CD8-positive, alpha-beta memory T cell (primary cell): ENCODE results near the gene ADORA1. TPM values are rescaled to one million over a fixed set of nuclear protein-coding genes. Genes with fewer than 3 reads are reported as not detected.

Source experiments
- CTCF ChIA-PET: fragments of 350-600 bp; sonication (Branson Sonifier 250); formaldehyde crosslinking; loops from one replicate; lab custom pipeline; 2021; ENCODE audit warnings: antibody characterized with exemption; lab: Charles Lee
- POLR2A ChIA-PET: fragments of 350-600 bp; sonication (Branson Sonifier 250); formaldehyde crosslinking; loops from one replicate; lab custom pipeline; 2021; ENCODE audit warnings: antibody characterized with exemption; lab: Charles Lee
- DNase-seq, 5 donors: peaks; one replicate each; pipeline versions ENCODE4 v3.0.0 to v3.0.0-alpha.2; 2020 to 2022; ENCODE audit warnings: mixed read lengths in 1 of 5
- H3K27ac ChIP-seq: one replicate; pipeline ENCODE4 v1.7.0; 2013; ENCODE audit warnings: low read depth, mild to moderate bottlenecking, low read length, moderate library complexity
- H3K27me3 ChIP-seq: 2 replicates; pipeline ENCODE4 v1.7.0; 2013; ENCODE audit warnings: low read length, mild to moderate bottlenecking; ENCODE audit not compliant: insufficient read depth, poor library complexity, severe bottlenecking
- H3K36me3 ChIP-seq: 2 replicates; pipeline ENCODE4 v1.7.0; 2013; ENCODE audit warnings: mild to moderate bottlenecking, low read length, moderate library complexity; ENCODE audit not compliant: insufficient read depth
- H3K4me1 ChIP-seq: 2 replicates; pipeline ENCODE4 v1.7.0; 2013; ENCODE audit warnings: mild to moderate bottlenecking, low read length, moderate library complexity; ENCODE audit not compliant: insufficient read depth
- H3K4me3 ChIP-seq: 2 replicates; pipeline ENCODE4 v1.7.0; 2013; ENCODE audit warnings: mild to moderate bottlenecking, low read length
- H3K9me3 ChIP-seq: 2 replicates; pipeline ENCODE4 v1.7.0; 2013; ENCODE audit warnings: mild to moderate bottlenecking, low read length
- H3K27ac Mint-ChIP-seq, 8 donors: one replicate each; pipeline ENCODE4 v1.8.0; 2020 to 2021; ENCODE audit warnings: mixed read lengths in 8 of 8, mild to moderate bottlenecking in 6 of 8, inconsistent platforms in 3 of 8, moderate library complexity in 3 of 8
- H3K27me3 Mint-ChIP-seq, 2 donors: one replicate each; pipeline ENCODE4 v1.8.0; 2020 to 2021; ENCODE audit warnings: mixed read lengths in 2 of 2, mild to moderate bottlenecking in 1 of 2, moderate library complexity in 1 of 2
- H3K36me3 Mint-ChIP-seq, 3 donors: one replicate each; pipeline ENCODE4 v1.8.0; 2020 to 2021; ENCODE audit warnings: mixed read lengths in 3 of 3, inconsistent platforms in 1 of 3, mild to moderate bottlenecking in 1 of 3
- H3K4me1 Mint-ChIP-seq, 3 donors: one replicate each; pipeline ENCODE4 v1.8.0; 2020 to 2021; ENCODE audit warnings: mixed read lengths in 3 of 3, inconsistent platforms in 1 of 3, mild to moderate bottlenecking in 1 of 3
- H3K4me3 Mint-ChIP-seq, 7 donors: one replicate each; pipeline ENCODE4 v1.8.0; 2020 to 2021; ENCODE audit warnings: mixed read lengths in 7 of 7, mild to moderate bottlenecking in 6 of 7, moderate library complexity in 4 of 7, inconsistent platforms in 2 of 7
- H3K9me3 Mint-ChIP-seq, 5 donors: one replicate each; pipeline ENCODE4 v1.8.0; 2020 to 2022; ENCODE audit warnings: mixed read lengths in 5 of 5, mild to moderate bottlenecking in 3 of 5, moderate library complexity in 2 of 5, inconsistent platforms in 1 of 5
- polyA plus RNA-seq: library from polyadenylated mRNA; unstranded; fragments of 300-500 nt; fragmentation: Illumina TruSeq; gene quantifications from one replicate; pipeline ENCODE4 v1.2.3, GENCODE V29; 2021
- total RNA-seq, 2 experiments: library from RNA; stranded (reverse); gene quantifications; one replicate each; pipeline ENCODE4 v1.2.3, GENCODE V29; 2021

The ADORA1 gene
- total and polyA plus RNA-seq, 3 experiments from 2014 or later = not detected

GRCh38 chr1:203202431-203203245, 75.1 kb downstream of the ADORA1 start:
- Histone ChIP-seq H3K27ac (no peak overlapping the region), H3K4me3 (no peak overlapping the region), H3K9me3 (no peaks in the 10 kb centered on the region), H3K27me3 (no peaks in the 10 kb centered on the region), H3K4me1 (no peaks in the 10 kb centered on the region), H3K36me3 (no peaks in the 10 kb centered on the region)
- peaks cover 0 to 2% (median 0%) of the 10 kb centered on the region in 3 donors for H3K36me3 Mint-ChIP-seq
- no peak overlapping the region for H3K4me3 Mint-ChIP-seq
- no peak for DNase-seq
- CTCF ChIA-PET = interaction anchor here (5.6 kb wide), 1 partner anchor 14 kb away, joined by 28 read pairs; no protein-coding TSS in a partner anchor
- no peaks in the 10 kb centered on the region for H3K9me3 Mint-ChIP-seq
- no peaks in the 10 kb centered on the region for H3K4me1 Mint-ChIP-seq
- POLR2A ChIA-PET = no interaction called here
- no peak overlapping the region for H3K27ac Mint-ChIP-seq
- H3K27me3 Mint-ChIP-seq = peaks cover 9 to 38% of the 10 kb centered on the region in 2 donors

- no peaks in the 10 kb centered on the region for H3K4me1 Mint-ChIP-seq
- peaks cover 9 to 36% of the 10 kb centered on the region in 2 donors for H3K27me3 Mint-ChIP-seq
Observed at GRCh38 chr1:203204756-203205155, 77.2 kb downstream of the ADORA1 start.

GRCh38 chr1:203206129-203206687, 78.7 kb downstream of the ADORA1 start:
- Histone ChIP-seq H3K4me1 (no peaks in the 10 kb centered on the region), H3K36me3 (no peaks in the 10 kb centered on the region), H3K27me3 (no peaks in the 10 kb centered on the region), H3K9me3 (no peaks in the 10 kb centered on the region), H3K27ac (no peak overlapping the region), H3K4me3 (no peak overlapping the region)
- no peaks in the 10 kb centered on the region for H3K9me3 Mint-ChIP-seq
- H3K4me1 Mint-ChIP-seq = no peaks in the 10 kb centered on the region
- DNase-seq = no peak
- H3K36me3 Mint-ChIP-seq = no peaks in the 10 kb centered on the region
- H3K4me3 Mint-ChIP-seq = no peak overlapping the region
- ChIA-PET CTCF (interaction anchor here (5.6 kb wide), 1 partner anchor 11 kb away, joined by 28 read pairs; no protein-coding TSS in a partner anchor), POLR2A (no interaction called here)
- no peak overlapping the region for H3K27ac Mint-ChIP-seq
- H3K27me3 Mint-ChIP-seq = peaks cover 0 to 22% of the 10 kb centered on the region in 2 donors

More at GRCh38 chr1:203204756-203205155, 77.2 kb downstream of the ADORA1 start:
- Mint-ChIP-seq H3K9me3 (no peaks in the 10 kb centered on the region), H3K36me3 (peaks cover 0 to 2% (median 0%) of the 10 kb centered on the region in 3 donors), H3K27ac (no peak overlapping the region), H3K4me3 (no peak overlapping the region)
- no peak for DNase-seq
- Histone ChIP-seq H3K36me3 (no peaks in the 10 kb centered on the region), H3K4me3 (no peak overlapping the region), H3K9me3 (no peaks in the 10 kb centered on the region), H3K27ac (no peak overlapping the region), H3K27me3 (no peaks in the 10 kb centered on the region), H3K4me1 (no peaks in the 10 kb centered on the region)
- ChIA-PET CTCF (interaction anchor here (5.6 kb wide), 1 partner anchor 12 kb away, joined by 28 read pairs; no protein-coding TSS in a partner anchor), POLR2A (no interaction called here)

GRCh38 chr1:203207751-203208150, 80.2 kb downstream of the ADORA1 start:
- CTCF ChIA-PET = interaction anchor here (5.6 kb wide), 1 partner anchor 9 kb away, joined by 28 read pairs; no protein-coding TSS in a partner anchor
- Histone ChIP-seq H3K27me3 (no peaks in the 10 kb centered on the region), H3K27ac (no peak overlapping the region), H3K4me1 (no peaks in the 10 kb centered on the region), H3K4me3 (no peak overlapping the region), H3K36me3 (no peaks in the 10 kb centered on the region), H3K9me3 (no peaks in the 10 kb centered on the region)
- POLR2A ChIA-PET = no interaction called here
- Mint-ChIP-seq H3K36me3 (no peaks in the 10 kb centered on the region), H3K27me3 (peaks cover under 1 to 14% of the 10 kb centered on the region in 2 donors), H3K9me3 (no peaks in the 10 kb centered on the region), H3K4me3 (no peak overlapping the region), H3K4me1 (no peaks in the 10 kb centered on the region), H3K27ac (no peak overlapping the region)
- DNase-seq = no peak

- no peaks in the 10 kb centered on the region for H3K36me3 Mint-ChIP-seq
- Histone ChIP-seq H3K4me3 (no peak overlapping the region), H3K36me3 (no peaks in the 10 kb centered on the region), H3K9me3 (no peaks in the 10 kb centered on the region), H3K4me1 (no peaks in the 10 kb centered on the region), H3K27me3 (no peaks in the 10 kb centered on the region), H3K27ac (no peak overlapping the region)
- H3K4me1 Mint-ChIP-seq = no peaks in the 10 kb centered on the region
- peaks cover 3 to 10% of the 10 kb centered on the region in 2 donors for H3K27me3 Mint-ChIP-seq
- no peak overlapping the region for H3K27ac Mint-ChIP-seq
- no peak overlapping the region for H3K4me3 Mint-ChIP-seq
- H3K9me3 Mint-ChIP-seq = no peaks in the 10 kb centered on the region
- CTCF ChIA-PET = interaction anchor here (5.6 kb wide), 1 partner anchor 9 kb away, joined by 28 read pairs; no protein-coding TSS in a partner anchor
- no peak for DNase-seq
- POLR2A ChIA-PET = no interaction called here
Observed at GRCh38 chr1:203208181-203208580, 80.7 kb downstream of the ADORA1 start.

GRCh38 chr1:203210350-203210749, 82.8 kb downstream of the ADORA1 start:
- no peak overlapping the region for H3K4me3 ChIP-seq
- no peaks in the 10 kb centered on the region for H3K27me3 ChIP-seq
- ChIA-PET POLR2A (no interaction called here), CTCF (no interaction called here)
- no peak overlapping the region for H3K4me3 Mint-ChIP-seq
- no peak for DNase-seq
- H3K9me3 Mint-ChIP-seq = no peaks in the 10 kb centered on the region
- H3K4me1 ChIP-seq = no peaks in the 10 kb centered on the region
- H3K36me3 ChIP-seq = no peaks in the 10 kb centered on the region
- H3K4me1 Mint-ChIP-seq = peaks cover 0 to 3% (median 0%) of the 10 kb centered on the region in 3 donors
- no peaks in the 10 kb centered on the region for H3K36me3 Mint-ChIP-seq
- no peaks in the 10 kb centered on the region for H3K9me3 ChIP-seq
- peaks cover 6% of the 10 kb centered on the region in 2 donors for H3K27me3 Mint-ChIP-seq
- no peak overlapping the region for H3K27ac Mint-ChIP-seq
- H3K27ac ChIP-seq = no peak overlapping the region

GRCh38 chr1:203210988-203211387, 83.5 kb downstream of the ADORA1 start:
- peaks cover 0 to 4% (median under 1%) of the 10 kb centered on the region in 3 donors for H3K4me1 Mint-ChIP-seq
- H3K27me3 ChIP-seq = no peaks in the 10 kb centered on the region
- no peaks in the 10 kb centered on the region for H3K36me3 Mint-ChIP-seq
- no peak overlapping the region for H3K4me3 ChIP-seq
- no peak overlapping the region for H3K27ac ChIP-seq
- H3K36me3 ChIP-seq = no peaks in the 10 kb centered on the region
- H3K9me3 ChIP-seq = no peaks in the 10 kb centered on the region
- peaks cover 6 to 7% of the 10 kb centered on the region in 2 donors for H3K27me3 Mint-ChIP-seq
- ChIA-PET CTCF (interaction anchor here (0.5 kb wide), 1 partner anchor 226 kb away, joined by 3 read pairs; no protein-coding TSS in a partner anchor), POLR2A (no interaction called here)
- H3K27ac Mint-ChIP-seq = no peak overlapping the region
- H3K4me1 ChIP-seq = no peaks in the 10 kb centered on the region
- H3K4me3 Mint-ChIP-seq = no peak overlapping the region
- no peak for DNase-seq
- no peaks in the 10 kb centered on the region for H3K9me3 Mint-ChIP-seq

GRCh38 chr1:203211812-203212211, 84.3 kb downstream of the ADORA1 start:
- Histone ChIP-seq H3K36me3 (no peaks in the 10 kb centered on the region), H3K4me3 (no peak overlapping the region), H3K27me3 (no peaks in the 10 kb centered on the region), H3K27ac (no peak overlapping the region), H3K9me3 (no peaks in the 10 kb centered on the region), H3K4me1 (no peaks in the 10 kb centered on the region)
- ChIA-PET POLR2A (no interaction called here), CTCF (interaction anchor here (1.1 kb wide), 1 partner anchor 172 kb away, joined by 4 read pairs; no protein-coding TSS in a partner anchor)
- DNase-seq = no peak
- Mint-ChIP-seq H3K4me1 (peaks cover 0 to 7% (median 6%) of the 10 kb centered on the region in 3 donors), H3K27me3 (peaks cover 12% of the 10 kb centered on the region in 2 donors), H3K36me3 (no peaks in the 10 kb centered on the region), H3K4me3 (no peak overlapping the region), H3K27ac (no peak overlapping the region), H3K9me3 (no peaks in the 10 kb centered on the region)
